Left cardiac atrium (tissue), 4 donors: ENCODE data around the gene FGF2. TPM values are rescaled to one million over a fixed set of nuclear protein-coding genes. Genes with fewer than 3 reads are reported as not detected.
"Not testable (repeated sequence)": the region's sequence is repeated elsewhere in the genome, so short reads cannot be mapped to it uniquely, and the experiment has no call there.

ENCODE experiments used
- ATAC-seq, 2 donors: fragments of 200-7000 bp; cut with Tn5 transposase; one replicate each; pipeline ENCODE4 v1.9.1; 2020; ENCODE audit warnings: mild to moderate bottlenecking in 2 of 2, moderate library complexity in 2 of 2
- DNase-seq: peaks from one replicate; pipeline ENCODE4 v3.0.0-alpha.2; 2020
- intact Hi-C, 2 donors: fragments of 100-400 bp; cut with DNase I; formaldehyde crosslinking; loops; one replicate each; pipeline versions ENCODE4 v1.14.1 to v1.15.1; 2022 to 2023
- total RNA-seq, 2 donors: library from RNA; stranded (reverse); fragmentation: NEBNext Ultra II Directional; extraction: Animal tissue kit (Norgen Biotek cat#: 25700); gene quantifications; one replicate each; pipeline ENCODE4 v1.2.1, GENCODE V29; 2021
- donor health status: DM: no; HTN: yes; CAD: no.
- donor health status: DM: no; HTN: yes; CAD: no; lungs with severe emphysema.
- donor health status: DM: yes; HTN: yes; CAD: no.
- donor health status: Dilated cardiomyopathy.

The FGF2 gene
- total RNA-seq, 2 donors from 2014 or later = 7.5 to 14.3 TPM

GRCh38 chr4:122810669-122811068, 16.0 kb upstream of the FGF2 start:
- DNase-seq (no peak), ATAC-seq (peak in 1 of 2 donors; percentile 27)
- intact Hi-C loops = no loop called here

GRCh38 chr4:122811781-122812180, 14.8 kb upstream of the FGF2 start:
- intact Hi-C loops, ATAC-seq, DNase-seq: not testable (repeated sequence)

DNA sequence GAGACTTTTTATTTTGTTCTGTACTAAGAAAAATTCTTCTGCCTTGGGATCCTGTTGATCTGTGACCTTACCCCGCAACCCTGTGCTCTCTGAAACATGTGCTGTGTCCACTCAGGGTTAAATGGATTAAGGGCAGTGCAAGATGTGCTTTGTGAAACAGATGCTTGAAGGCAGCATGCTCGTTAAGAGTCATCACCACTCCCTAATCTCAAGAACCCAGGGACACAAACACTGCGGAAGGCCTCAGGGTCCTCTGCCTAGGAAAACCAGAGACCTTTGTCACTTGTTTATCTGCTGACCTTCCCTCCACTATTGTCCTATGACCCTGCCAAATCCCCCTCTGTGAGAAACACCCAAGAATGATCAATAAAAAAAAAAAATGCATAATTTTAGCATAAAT, 13.8 kb upstream of the FGF2 start:
- intact Hi-C loops, ATAC-seq, DNase-seq: not testable (repeated sequence)

DNA sequence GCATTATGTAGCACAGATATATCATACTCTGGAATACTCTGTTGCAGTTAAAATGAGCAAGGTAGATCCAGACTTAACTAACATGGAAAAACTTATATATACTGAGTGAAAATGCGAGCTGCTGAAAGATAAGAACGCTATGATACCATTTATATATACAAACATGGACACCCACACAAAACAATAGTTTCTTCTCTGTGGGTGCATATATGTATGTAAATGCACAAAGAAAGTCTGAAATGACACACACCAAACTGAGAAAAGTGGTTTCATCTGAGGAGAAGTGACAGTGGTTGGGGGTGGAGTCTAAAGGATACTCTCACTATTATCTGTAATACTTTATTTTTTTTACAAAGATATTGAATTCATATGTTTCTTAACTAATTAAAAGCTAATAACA, 12.2 kb upstream of the FGF2 start:
- intact Hi-C loops = no loop called here
- no peak for DNase-seq

DNA sequence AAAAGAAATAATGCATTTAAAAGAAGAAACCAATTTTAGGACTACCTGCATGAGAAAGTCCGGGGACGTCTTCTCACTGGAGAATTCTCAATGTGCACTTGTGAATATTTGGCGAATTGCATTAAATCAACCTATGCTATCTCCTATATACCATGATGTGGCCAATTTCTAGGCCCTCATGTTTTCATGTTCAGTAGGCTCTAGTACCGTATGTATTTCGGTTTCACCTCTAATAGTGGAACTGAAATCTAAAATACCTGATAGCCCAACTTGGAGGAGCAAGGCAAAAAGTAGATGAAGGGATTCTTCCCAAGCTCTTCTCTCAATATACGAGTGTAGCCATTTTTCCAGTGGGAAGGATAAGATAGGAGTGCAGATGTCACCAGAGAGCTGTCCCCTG, 11.4 kb upstream of the FGF2 start:
- intact Hi-C loops = no loop called here
- no peak for DNase-seq
- no peak for ATAC-seq

More for the DNA sequence above, 12.2 kb upstream of the FGF2 start:
- ATAC-seq = no peak

DNA sequence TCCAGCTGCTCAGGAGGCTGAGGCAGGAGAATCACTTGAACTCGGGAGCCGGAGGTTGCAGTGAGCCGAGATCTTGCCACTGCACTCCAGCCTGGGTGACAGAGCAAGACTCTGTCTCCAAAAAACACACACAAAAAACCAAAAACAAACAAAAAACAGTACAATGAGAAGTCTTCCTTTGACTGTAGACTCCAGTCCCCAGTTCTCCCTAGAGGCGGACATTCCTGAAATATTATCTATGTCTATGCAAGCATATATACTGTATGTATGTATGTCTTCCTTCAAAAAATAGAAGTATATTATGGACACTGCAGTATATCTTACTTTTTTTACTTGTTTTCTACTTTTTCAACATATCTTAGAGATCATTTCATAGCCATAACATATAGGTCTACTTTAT, 10.2 kb upstream of the FGF2 start:
- DNase-seq (no peak), ATAC-seq (no peak)
- intact Hi-C loops = no loop called here

GRCh38 chr4:122819708-122820449, 6.8 kb upstream of the FGF2 start:
- intact Hi-C loops = no loop called here
- no peak for ATAC-seq
- DNase-seq = no peak

- intact Hi-C loops = no loop called here
- no peak for DNase-seq
- ATAC-seq = no peak
Observed at GRCh38 chr4:122821092-122821491, 5.5 kb upstream of the FGF2 start.

DNA sequence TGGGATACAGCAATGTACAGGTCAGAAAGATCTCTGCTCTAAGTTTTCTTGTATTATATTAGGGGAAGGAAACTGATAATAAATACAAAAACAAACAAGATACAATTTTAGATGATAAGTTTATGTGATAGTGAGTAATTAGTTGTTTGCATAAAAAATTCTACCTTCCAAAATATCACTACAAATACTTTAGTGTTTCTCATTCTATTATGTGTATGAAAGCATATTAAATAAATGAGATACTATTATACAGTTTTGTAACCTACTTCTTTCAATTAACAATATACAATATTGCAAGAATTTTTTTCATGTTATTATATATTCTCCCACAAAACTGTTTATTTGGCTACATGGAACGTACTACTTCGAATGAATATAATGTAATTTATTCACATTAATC, 4.2 kb upstream of the FGF2 start:
- intact Hi-C loops = no loop called here
- DNase-seq (no peak), ATAC-seq (no peak)

- intact Hi-C loops = no loop called here
- ATAC-seq = no peak
- no peak for DNase-seq
Observed at GRCh38 chr4:122823476-122823875, 3.2 kb upstream of the FGF2 start.

DNA sequence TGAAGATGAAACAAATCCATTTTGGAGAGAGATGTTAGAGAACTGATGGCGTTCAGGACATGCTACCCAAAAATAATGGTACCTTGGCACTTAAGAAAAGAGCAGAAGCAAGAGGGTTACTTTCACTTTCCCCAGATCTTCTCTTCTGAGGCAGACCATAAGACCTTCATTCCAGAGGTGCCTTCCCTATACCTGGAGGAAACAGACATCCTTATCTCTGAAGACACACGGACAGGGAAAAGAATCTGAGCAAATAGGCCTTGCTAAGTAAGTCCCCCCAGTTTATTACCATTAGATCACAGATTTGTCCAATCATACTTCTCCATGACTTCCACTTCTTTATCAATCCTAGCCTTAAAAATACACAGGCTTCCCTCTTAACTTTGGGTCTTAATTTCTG, 2.0 kb upstream of the FGF2 start:
- DNase-seq (no peak), ATAC-seq (no peak)
- intact Hi-C loops = no loop called here

DNA sequence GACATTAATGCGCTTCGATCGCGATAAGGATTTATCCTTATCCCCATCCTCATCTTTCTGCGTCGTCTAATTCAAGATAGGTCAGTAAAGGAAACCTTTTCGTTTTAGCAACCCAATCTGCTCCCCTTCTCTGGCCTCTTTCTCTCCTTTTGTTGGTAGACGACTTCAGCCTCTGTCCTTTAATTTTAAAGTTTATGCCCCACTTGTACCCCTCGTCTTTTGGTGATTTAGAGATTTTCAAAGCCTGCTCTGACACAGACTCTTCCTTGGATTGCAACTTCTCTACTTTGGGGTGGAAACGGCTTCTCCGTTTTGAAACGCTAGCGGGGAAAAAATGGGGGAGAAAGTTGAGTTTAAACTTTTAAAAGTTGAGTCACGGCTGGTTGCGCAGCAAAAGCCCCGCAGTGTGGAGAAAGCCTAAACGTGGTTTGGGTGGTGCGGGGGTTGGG, 528 bp upstream of the FGF2 start:
- no peak for DNase-seq
- intact Hi-C loops = no loop called here

GRCh38 chr4:122827258-122827878, 737 bp downstream of the FGF2 start:
- ATAC-seq = peak; percentile 79 to 81
- intact Hi-C loops = no loop called here
- DNase-seq = peak; percentile 63

More for the DNA sequence above, 528 bp upstream of the FGF2 start:
- ATAC-seq = no peak

DNA sequence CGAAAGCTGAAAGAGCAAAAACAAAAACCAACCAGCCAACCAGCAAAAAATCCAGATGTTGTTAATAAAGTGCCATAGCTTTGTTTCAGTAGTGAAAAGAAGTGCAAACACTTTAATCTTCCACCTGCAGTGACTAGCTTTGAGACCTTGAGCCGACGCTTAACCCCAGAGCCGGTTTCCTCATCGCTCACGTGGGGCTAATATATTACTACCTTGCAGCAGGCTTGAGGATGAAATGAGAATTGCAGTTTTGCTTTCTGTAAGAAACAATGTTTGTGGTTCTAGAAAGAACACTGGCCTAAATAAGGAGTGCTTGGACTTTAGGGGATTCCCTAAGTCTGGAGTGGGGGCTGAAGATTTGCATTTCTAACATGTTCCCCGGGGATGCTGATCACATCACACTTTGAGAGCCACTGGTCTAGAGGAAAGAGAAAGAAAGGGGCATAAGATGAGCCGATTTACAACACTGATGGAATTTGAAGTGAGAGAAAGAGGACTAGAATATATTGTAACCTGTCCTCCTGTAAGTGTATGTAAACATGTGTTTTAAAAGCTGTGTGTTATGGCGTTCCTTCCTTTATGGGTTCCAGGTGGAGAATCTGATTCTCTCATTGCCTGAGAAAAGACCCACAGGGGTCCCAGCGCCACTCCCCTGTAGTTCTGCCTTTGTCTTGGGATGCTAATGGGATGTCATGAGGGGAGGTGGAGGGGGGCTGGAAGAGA, 1.4 kb downstream of the FGF2 start:
- intact Hi-C loops = no loop called here
- peak; percentile 28 to 67 for ATAC-seq
- DNase-seq = peak; percentile 33

GRCh38 chr4:122830426-122831095, 3.9 kb downstream of the FGF2 start:
- ATAC-seq (no peak), DNase-seq (no peak)
- intact Hi-C loops = no loop called here

- ATAC-seq = no peak
- intact Hi-C loops = no loop called here
- DNase-seq = no peak
Observed at GRCh38 chr4:122831515-122832196, 5.0 kb downstream of the FGF2 start.

- DNase-seq (no peak), ATAC-seq (no peak)
- intact Hi-C loops = no loop called here
Observed at GRCh38 chr4:122832732-122833131, 6.1 kb downstream of the FGF2 start.

- no peak for DNase-seq
- intact Hi-C loops = no loop called here
Observed at GRCh38 chr4:122833999-122834398, 7.4 kb downstream of the FGF2 start.

DNA sequence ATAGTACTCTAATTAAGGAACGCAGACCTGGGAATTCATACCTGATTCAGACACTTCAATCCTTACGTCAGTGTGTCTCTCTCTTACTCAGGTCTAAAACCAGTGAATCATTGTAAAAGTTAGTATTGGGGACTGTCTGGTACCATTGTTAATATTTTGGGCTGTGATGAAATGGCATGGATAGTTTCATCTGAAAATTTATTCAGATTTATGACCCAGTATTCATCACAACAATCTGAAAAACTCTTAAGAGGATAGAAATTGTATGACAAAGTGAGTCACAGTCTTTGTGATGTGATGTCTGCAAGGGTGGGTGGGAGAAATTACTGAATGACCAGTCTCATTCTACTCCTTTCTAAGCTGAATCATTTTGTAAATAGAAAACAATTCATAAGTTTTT, 10.3 kb downstream of the FGF2 start:
- ATAC-seq = peak in 1 of 2 donors; percentile 62

More at GRCh38 chr4:122833999-122834398, 7.4 kb downstream of the FGF2 start:
- ATAC-seq = no peak

More for the DNA sequence above, 10.3 kb downstream of the FGF2 start:
- intact Hi-C loops = no loop called here
- no peak for DNase-seq
